GM19468 (cell line): ENCODE measurements around the gene PROC.

Source experiments
- ATAC-seq: cut with Tn5 transposase; IDR thresholded peaks from one replicate; pipeline ENCODE4 v1.9.1; 2021; ENCODE audit warnings: mild to moderate bottlenecking, moderate library complexity, moderate number of reproducible peaks; ENCODE audit not compliant: unreplicated experiment; ENCODE audit errors: extremely low read depth

Gene PROC

GRCh38 chr2:127413200-127413599 lies 5.0 kb upstream of the PROC start:
- ATAC-seq: no peak

GRCh38 chr2:127413782-127414637 lies 4.2 kb upstream of the PROC start:
- ATAC-seq: no peak

GRCh38 chr2:127414638-127415592 lies 3.3 kb upstream of the PROC start:
- ATAC-seq: no peak

- ATAC-seq: peak; percentile 51
Observed at GRCh38 chr2:127415593-127416505, 2.4 kb upstream of the PROC start.

GRCh38 chr2:127416506-127417001 lies 1.7 kb upstream of the PROC start:
- no peak for ATAC-seq

- no peak for ATAC-seq
Observed at GRCh38 chr2:127417406-127417805, 821 bp upstream of the PROC start.

GRCh38 chr2:127419112-127419430 lies 844 bp downstream of the PROC start:
- no peak for ATAC-seq

GRCh38 chr2:127419448-127420038 lies 1.3 kb downstream of the PROC start:
- no peak for ATAC-seq

GRCh38 chr2:127420039-127420864 lies 2.0 kb downstream of the PROC start:
- no peak for ATAC-seq

GRCh38 chr2:127421116-127421800 lies 3.0 kb downstream of the PROC start:
- ATAC-seq: no peak

- ATAC-seq: no peak
Observed at GRCh38 chr2:127421871-127422558, 3.8 kb downstream of the PROC start.

- no peak for ATAC-seq
Observed at GRCh38 chr2:127422559-127423477, 4.6 kb downstream of the PROC start.

- no peak for ATAC-seq
Observed at GRCh38 chr2:127423478-127423843, 5.2 kb downstream of the PROC start.

GRCh38 chr2:127423880-127424279 lies 5.7 kb downstream of the PROC start:
- ATAC-seq: no peak

GRCh38 chr2:127424598-127425520 lies 6.6 kb downstream of the PROC start:
- ATAC-seq: no peak
